ENCODE results near the gene MAML3.

MAML3 gene

GRCh38 chr4:139853309-139853708 is 300.7 kb downstream of the MAML3 start:
- DNase-seq (ENCODE audit: insufficient read length, low spot score), result no peak
- no peak for FAIRE-seq
- no peak for TF ChIP-seq POLR2A (IDR thresholded peaks at IDR 0.05; ENCODE audit: low read depth, low read length)

DNA sequence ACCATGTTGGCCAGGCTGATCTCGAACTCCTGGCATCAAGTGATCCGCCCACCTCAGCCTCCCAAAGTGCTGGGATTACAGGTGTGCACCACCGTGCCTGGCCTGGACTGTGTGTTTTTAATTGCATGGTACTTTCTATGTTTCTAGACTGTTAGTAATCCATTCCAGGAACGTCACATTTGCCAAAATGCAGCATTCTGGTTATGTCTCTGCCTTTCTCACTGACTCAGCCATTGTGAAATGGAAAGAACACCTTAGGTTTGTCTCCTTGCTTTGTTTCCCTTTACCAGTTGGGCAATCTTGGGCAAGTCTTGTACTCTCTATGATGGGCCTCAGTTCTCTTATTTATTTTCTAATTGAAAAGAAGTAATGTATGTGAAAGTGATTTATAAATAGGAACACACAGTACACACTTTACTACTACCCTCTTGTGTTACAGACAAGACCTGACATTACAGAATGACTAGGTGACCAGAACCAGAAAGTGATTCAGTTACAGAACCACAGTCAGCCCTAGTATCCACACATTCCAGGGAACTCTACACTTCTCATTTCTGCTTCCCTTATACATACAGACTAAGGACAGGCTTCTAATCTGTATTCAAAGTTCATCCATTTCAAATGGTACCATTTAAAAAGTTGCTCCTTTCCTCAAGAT is 301.2 kb downstream of the MAML3 start:
- TF ChIP-seq POLR2A (IDR thresholded peaks at IDR 0.05; ENCODE audit: low read depth, low read length), result no peak
- no peak for FAIRE-seq
- no peak for DNase-seq (ENCODE audit: insufficient read length, low spot score)

DNA sequence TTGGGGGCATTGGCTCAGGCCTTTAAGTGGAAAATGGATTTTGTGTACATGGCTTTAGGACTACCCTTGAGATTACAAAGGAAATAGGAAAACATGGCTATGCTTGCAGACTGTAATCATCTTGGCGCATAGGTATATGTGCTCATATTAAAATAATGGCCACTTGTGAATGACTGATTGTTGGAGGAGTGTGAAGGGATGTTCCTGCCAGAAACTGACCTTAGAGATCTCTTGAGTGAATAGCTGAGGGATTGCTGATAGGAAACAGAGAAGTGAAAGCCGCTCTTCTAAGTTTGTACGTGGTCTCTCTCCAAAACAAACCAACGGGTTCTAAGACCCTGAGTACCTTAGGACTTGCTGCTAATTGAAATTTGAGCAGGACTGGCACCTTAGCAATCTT is 302.3 kb downstream of the MAML3 start:
- no peak for FAIRE-seq
- TF ChIP-seq POLR2A (IDR thresholded peaks at IDR 0.05; ENCODE audit: low read depth, low read length), result no peak
- no peak for DNase-seq (ENCODE audit: insufficient read length, low spot score)

DNA sequence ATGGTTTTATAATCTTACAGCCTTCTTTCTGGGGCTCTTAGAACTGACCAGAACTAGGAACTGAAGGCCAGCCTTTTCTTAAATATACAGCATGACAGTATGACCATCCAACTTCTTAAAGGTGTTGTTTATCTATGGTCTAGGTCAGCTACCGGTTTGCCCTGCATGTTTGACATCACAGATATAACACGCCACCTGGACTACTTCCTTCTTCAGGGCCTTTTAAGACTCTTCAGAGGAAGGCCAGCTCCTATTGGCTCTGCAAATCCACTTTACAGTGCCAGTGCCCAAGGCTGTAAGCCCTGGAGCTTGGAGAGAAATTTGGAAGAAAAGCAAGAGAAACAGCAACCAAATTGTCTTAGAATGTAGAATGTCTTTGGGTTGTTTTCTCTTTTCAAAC is 302.9 kb downstream of the MAML3 start:
- DNase-seq (ENCODE audit: insufficient read length, low spot score) (no peak), FAIRE-seq (no peak)
- TF ChIP-seq POLR2A (IDR thresholded peaks at IDR 0.05; ENCODE audit: low read depth, low read length), result no peak

DNA sequence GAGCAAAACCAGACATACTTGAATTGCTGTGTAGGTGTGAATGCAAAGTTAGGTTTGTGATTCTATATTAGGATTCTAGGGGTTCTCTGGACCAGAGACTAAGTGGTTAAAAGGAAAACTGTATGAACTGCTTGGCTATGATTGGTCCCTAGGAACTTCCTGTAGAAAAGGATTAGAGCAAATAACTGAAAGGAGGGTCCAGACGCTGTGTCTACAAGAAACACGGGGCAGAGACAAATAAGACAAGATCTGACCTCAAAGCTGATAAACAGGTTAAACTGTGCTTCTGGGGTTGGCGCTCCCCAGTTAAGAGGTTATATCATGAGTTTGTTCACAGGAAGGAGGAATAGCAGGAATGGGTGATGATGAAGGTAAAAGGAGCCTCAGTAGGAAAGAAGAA is 304.8 kb downstream of the MAML3 start:
- no peak for FAIRE-seq
- DNase-seq (ENCODE audit: insufficient read length, low spot score), result no peak
- no peak for TF ChIP-seq POLR2A (IDR thresholded peaks at IDR 0.05; ENCODE audit: low read depth, low read length)

GRCh38 chr4:139848028-139848427 is 306.0 kb downstream of the MAML3 start:
- TF ChIP-seq POLR2A (IDR thresholded peaks at IDR 0.05; ENCODE audit: low read depth, low read length), result no peak
- DNase-seq (ENCODE audit: insufficient read length, low spot score) (no peak), FAIRE-seq (no peak)

GRCh38 chr4:139847602-139848001 is 306.4 kb downstream of the MAML3 start:
- FAIRE-seq, result no peak

DNA sequence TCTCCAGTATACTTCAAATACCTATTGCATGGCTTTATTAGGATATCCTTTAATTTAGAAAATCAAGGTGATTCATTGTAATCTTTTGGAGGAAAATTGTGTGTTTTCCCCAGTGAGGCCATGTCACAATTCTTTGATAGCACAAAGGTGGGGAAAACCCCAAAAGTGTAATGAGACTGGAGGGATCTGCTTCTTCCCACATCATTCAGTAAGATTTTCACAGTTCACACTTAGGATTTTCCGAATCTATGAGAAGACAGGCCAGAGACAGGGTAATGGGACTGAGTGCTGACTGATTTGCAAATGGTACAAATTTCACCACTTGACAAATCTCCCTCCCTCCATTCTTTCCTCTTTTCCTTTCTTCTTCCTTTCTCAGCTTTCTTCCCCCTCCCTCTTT is 307.2 kb downstream of the MAML3 start:
- no peak for TF ChIP-seq POLR2A (IDR thresholded peaks at IDR 0.05; ENCODE audit: low read depth, low read length)
- DNase-seq (ENCODE audit: insufficient read length, low spot score) (no peak), FAIRE-seq (no peak)

More at GRCh38 chr4:139847602-139848001, 306.4 kb downstream of the MAML3 start:
- no peak for TF ChIP-seq POLR2A (IDR thresholded peaks at IDR 0.05; ENCODE audit: low read depth, low read length)
- no peak for DNase-seq (ENCODE audit: insufficient read length, low spot score)

DNA sequence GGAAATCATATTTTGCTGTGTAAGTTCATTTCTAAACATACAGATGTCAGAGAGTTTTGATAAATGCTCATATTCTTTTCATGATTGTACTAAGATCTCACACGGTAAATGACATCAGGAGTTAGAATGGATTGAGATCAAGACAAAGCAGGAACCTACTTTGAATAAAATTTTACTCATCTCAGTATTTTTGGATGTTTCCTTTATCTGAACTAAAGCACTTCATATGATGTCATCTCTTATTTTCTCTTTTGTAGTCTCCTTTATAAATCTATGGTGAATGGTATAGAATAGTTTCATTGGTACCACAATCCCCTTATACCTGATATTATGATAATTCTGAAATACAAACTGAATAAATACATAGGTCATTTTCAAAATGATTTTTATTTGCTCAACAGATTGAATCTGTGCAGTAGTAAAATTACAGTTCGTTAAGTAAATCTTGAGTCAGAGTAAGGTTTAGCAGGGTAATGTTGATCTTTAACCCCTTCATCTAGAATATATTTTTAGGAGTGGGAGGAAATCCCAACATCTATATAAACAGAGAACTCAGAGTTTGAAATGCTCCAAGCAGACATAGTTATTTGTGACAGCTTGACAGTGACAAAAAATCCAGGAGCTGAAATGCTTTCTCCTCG is 308.4 kb downstream of the MAML3 start:
- no peak for TF ChIP-seq POLR2A (IDR thresholded peaks at IDR 0.05; ENCODE audit: low read depth, low read length)
- FAIRE-seq, result no peak
- no peak for DNase-seq (ENCODE audit: insufficient read length, low spot score)

- FAIRE-seq, result no peak
- no peak for DNase-seq (ENCODE audit: insufficient read length, low spot score)
These were observed 309.4 kb downstream of the MAML3 start for GRCh38 chr4:139844459-139845036.

DNA sequence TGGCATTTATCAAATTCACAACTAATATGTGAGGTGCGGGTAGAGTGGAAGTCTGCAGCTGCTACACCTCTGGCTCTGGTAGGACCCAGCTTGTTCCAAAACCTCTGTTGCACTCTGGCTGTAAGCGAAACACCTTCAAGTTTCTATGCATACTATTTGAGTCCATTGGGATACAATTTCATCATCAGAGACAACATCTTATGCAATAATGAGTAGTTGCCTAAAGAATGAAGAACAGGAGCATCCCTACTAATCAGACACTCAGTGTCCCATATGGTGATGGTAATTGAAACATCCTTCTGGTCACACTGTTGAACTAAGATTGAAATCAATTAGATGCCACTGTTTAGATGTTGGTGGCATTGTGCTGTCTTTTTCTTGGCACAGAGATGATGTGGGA is 309.9 kb downstream of the MAML3 start:
- FAIRE-seq (no peak), DNase-seq (ENCODE audit: insufficient read length, low spot score) (no peak)
- no peak for TF ChIP-seq POLR2A (IDR thresholded peaks at IDR 0.05; ENCODE audit: low read depth, low read length)

More at GRCh38 chr4:139844459-139845036, 309.4 kb downstream of the MAML3 start:
- no peak for TF ChIP-seq POLR2A (IDR thresholded peaks at IDR 0.05; ENCODE audit: low read depth, low read length)

- DNase-seq (ENCODE audit: insufficient read length, low spot score) (no peak), FAIRE-seq (no peak)
- no peak for TF ChIP-seq POLR2A (IDR thresholded peaks at IDR 0.05; ENCODE audit: low read depth, low read length)
These were observed 310.3 kb downstream of the MAML3 start for GRCh38 chr4:139843641-139844040.

DNA sequence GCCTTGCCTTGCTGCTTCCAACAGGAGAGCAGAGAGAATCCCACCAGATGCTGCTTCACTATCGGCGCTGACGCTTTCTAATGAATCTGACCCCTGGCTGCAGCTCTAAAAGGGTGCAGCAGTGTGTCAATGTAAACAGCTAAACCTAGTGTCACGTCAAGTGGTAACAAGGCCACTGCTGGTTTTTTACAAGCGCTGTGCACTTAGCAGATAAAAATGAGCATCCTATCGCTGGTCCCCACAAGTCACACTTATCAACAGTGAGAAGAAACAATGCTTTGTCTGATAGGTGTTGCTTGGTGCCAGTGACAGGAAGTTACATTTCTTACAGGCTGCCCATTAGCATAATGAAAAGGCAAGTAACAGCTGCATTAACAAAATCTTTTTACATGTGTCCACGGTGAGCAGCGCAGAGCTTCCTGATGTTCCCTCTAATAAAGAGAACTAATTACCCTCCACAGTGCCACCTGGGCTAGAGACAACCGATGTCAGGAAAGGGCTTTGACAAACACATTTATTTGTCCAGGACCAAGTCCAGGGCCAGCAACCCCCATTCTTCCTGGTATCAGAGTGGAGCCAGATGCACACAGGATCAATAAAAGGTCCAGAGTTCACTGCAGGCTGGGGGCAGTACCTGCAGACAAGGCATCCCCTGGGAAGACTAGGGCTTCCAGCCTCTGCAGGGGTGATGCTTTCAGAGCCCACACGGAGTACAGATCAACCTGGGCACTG is 312.4 kb downstream of the MAML3 start:
- FAIRE-seq, result no peak
- no peak for TF ChIP-seq POLR2A (IDR thresholded peaks at IDR 0.05; ENCODE audit: low read depth, low read length)
- DNase-seq (ENCODE audit: insufficient read length, low spot score), result no peak

GRCh38 chr4:139840773-139841172 is 313.2 kb downstream of the MAML3 start:
- DNase-seq (ENCODE audit: insufficient read length, low spot score) (no peak), FAIRE-seq (no peak)
- no peak for TF ChIP-seq POLR2A (IDR thresholded peaks at IDR 0.05; ENCODE audit: low read depth, low read length)
